Neural cell (in vitro differentiated cells): Measurements from ENCODE around the gene PRR36. TPM values are rescaled to one million over a fixed set of nuclear protein-coding genes. Genes with fewer than 3 reads are reported as not detected.

ENCODE experiments used
- H2AFZ ChIP-seq: fragments of 200-600, 300-800 bp; sonication (generic), shearing (Covaris generic); 2 replicates; pipeline ENCODE4 v1.6.0; 2014; ENCODE audit warnings: low read depth, mild to moderate bottlenecking, antibody characterized with exemption, low read length, moderate library complexity
- H3F3A ChIP-seq: fragments of 200-600 bp; shearing (Covaris generic); 2 replicates; pipeline ENCODE4 v1.6.1; 2016; ENCODE audit warnings: mild to moderate bottlenecking, moderate library complexity, mixed read lengths, antibody characterized with exemption, low read length; ENCODE audit not compliant: insufficient read depth, poor library complexity, severe bottlenecking
- H3K27ac ChIP-seq: fragments of 200-600, 300-800 bp; sonication (generic), shearing (Covaris generic); 2 replicates; pipeline ENCODE4 v1.5.1; 2014; ENCODE audit warnings: mild to moderate bottlenecking, low read length, moderate library complexity
- H3K27me3 ChIP-seq: fragments of 300-800, 200-600 bp; sonication (generic), shearing (Covaris generic); 2 replicates; pipeline ENCODE4 v1.6.0; 2014; ENCODE audit warnings: mild to moderate bottlenecking, low read depth, low read length, moderate library complexity; ENCODE audit not compliant: insufficient read depth
- H3K36me3 ChIP-seq: fragments of 300-800, 200-600 bp; sonication (generic), shearing (Covaris generic); 2 replicates; pipeline ENCODE4 v1.5.1; 2014; ENCODE audit warnings: mild to moderate bottlenecking, antibody characterized with exemption, low read length, moderate library complexity; ENCODE audit not compliant: insufficient read depth
- H3K4me2 ChIP-seq: fragments of 300-800, 200-600 bp; sonication (generic), shearing (Covaris generic); 2 replicates; pipeline ENCODE4 v1.6.0; 2014; ENCODE audit warnings: mild to moderate bottlenecking, low read length
- H3K4me3 ChIP-seq: fragments of 300-800, 200-600 bp; sonication (generic), shearing (Covaris generic); 2 replicates; pipeline ENCODE4 v1.5.1; 2014; ENCODE audit warnings: mild to moderate bottlenecking, low read length, moderate library complexity
- H3K79me2 ChIP-seq: fragments of 200-600 bp; shearing (Covaris generic); replicated peaks from 2 replicates; pipeline ENCODE4 v1.6.0; 2014; ENCODE audit warnings: mild to moderate bottlenecking, low read length, moderate library complexity; ENCODE audit not compliant: insufficient read depth
- H3K9ac ChIP-seq: fragments of 300-800, 200-600 bp; sonication (generic), shearing (Covaris generic); 2 replicates; pipeline ENCODE4 v1.6.1; 2016; ENCODE audit warnings: mild to moderate bottlenecking, low read length, mixed read lengths
- H3K9me2 ChIP-seq: fragments of 200-600 bp; shearing (Covaris generic); 2 replicates; pipeline ENCODE4 v1.6.1; 2016; ENCODE audit warnings: mild to moderate bottlenecking, low read length, mixed read lengths; ENCODE audit not compliant: insufficient read depth
- H3K9me3 ChIP-seq: fragments of 200-600, 300-800 bp; sonication (generic), shearing (Covaris generic); 2 replicates; pipeline ENCODE4 v1.6.1; 2016; ENCODE audit warnings: mild to moderate bottlenecking, mixed run types, low read length, moderate library complexity, mixed read lengths
- H4K20me1 ChIP-seq: fragments of 200-600 bp; shearing (Covaris generic); 2 replicates; pipeline ENCODE4 v1.6.1; 2016; ENCODE audit warnings: mild to moderate bottlenecking, mixed run types; ENCODE audit not compliant: insufficient read depth
- EP300 ChIP-seq: fragments of 450-650 bp; conservative IDR thresholded peaks from 2 replicates; pipeline ENCODE4 v1.6.1; 2014; ENCODE audit warnings: antibody characterized with exemption, mild to moderate bottlenecking, moderate library complexity; ENCODE audit not compliant: poor library complexity, severe bottlenecking
- EZH2 ChIP-seq: fragments of 200-600, 300-800 bp; shearing (Covaris generic), sonication (generic); IDR thresholded peaks from 2 replicates; pipeline ENCODE4 v1.6.1; 2014; ENCODE audit warnings: antibody characterized with exemption, low read length, borderline replicate concordance, mild to moderate bottlenecking; ENCODE audit not compliant: insufficient read depth, poor library complexity, severe bottlenecking
- MXI1 ChIP-seq: fragments of 450-650 bp; conservative IDR thresholded peaks from 2 replicates; pipeline ENCODE4 v1.6.1; 2014; ENCODE audit warnings: antibody characterized with exemption, mild to moderate bottlenecking; ENCODE audit not compliant: poor library complexity, severe bottlenecking
- POLR2AphosphoS5 ChIP-seq: IDR thresholded peaks from 2 replicates; pipeline ENCODE4 v1.6.1; 2012
- RAD21 ChIP-seq: fragments of 450-650 bp; conservative IDR thresholded peaks from 2 replicates; pipeline ENCODE4 v1.6.1; 2014; ENCODE audit warnings: antibody characterized with exemption, mild to moderate bottlenecking, moderate library complexity
- SMC3 ChIP-seq: fragments of 450-650 bp; conservative IDR thresholded peaks from 2 replicates; pipeline ENCODE4 v1.6.1; 2014; ENCODE audit warnings: antibody characterized with exemption, mild to moderate bottlenecking, moderate library complexity; ENCODE audit not compliant: poor library complexity
- TAF1 ChIP-seq: IDR thresholded peaks from 2 replicates; pipeline ENCODE4 v1.6.1; 2012; ENCODE audit warnings: low read depth
- polyA plus RNA-seq: library from polyadenylated mRNA; depleted of rRNA; stranded (reverse); fragments of >200 nt; gene quantifications from 2 replicates; pipeline ENCODE4 v1.2.3, GENCODE V29; 2014
- TF ChIP-seq, protein P1 (sequence below): IDR thresholded peaks from 2 replicates; pipeline ENCODE4 v1.6.1; 2012; ENCODE audit warnings: borderline replicate concordance
- TF ChIP-seq, protein P2 (sequence below): fragments of 450-650 bp; IDR thresholded peaks from 2 replicates; pipeline ENCODE4 v1.5.1; 2014; ENCODE audit warnings: antibody characterized with exemption, mild to moderate bottlenecking, moderate library complexity; ENCODE audit not compliant: poor library complexity, severe bottlenecking

The PRR36 gene
- polyA plus RNA-seq, 1 donor from 2014 or later: 2.5 TPM

DNA sequence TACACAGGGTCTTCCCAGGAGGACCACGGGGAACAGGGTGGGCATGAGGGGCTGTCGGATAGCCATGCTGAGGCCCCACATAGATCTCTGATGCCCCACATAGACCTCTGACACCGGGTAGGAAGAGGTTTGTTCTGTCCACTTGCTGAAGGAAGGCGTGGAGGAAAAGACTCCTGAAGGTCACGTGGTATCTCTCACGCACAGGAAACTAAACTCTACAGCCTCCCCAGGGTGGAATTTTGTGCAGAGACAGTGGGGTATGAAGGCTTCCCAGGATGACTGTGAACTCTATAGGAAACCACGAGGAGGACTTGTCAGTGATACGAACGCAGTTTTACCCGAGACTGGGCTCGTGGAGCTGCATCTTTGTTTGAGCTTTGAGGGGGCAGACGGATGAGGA is 41.4 kb downstream of the PRR36 start:
- no peak overlapping the region for H3K9ac ChIP-seq
- no peak overlapping the region for H2AFZ ChIP-seq
- H3K27me3 ChIP-seq: no peaks in the 10 kb centered on the region
- no peaks in the 10 kb centered on the region for H3K9me3 ChIP-seq
- no peaks in the 10 kb centered on the region for H3F3A ChIP-seq
- H3K27ac ChIP-seq: no peak overlapping the region
- H3K4me3 ChIP-seq: peak overlapping the region; percentile 74
- no peaks in the 10 kb centered on the region for H3K9me2 ChIP-seq
- H3K36me3 ChIP-seq: no peaks in the 10 kb centered on the region
- peaks cover 16% of the 10 kb centered on the region for H3K79me2 ChIP-seq
- no peaks in the 10 kb centered on the region for H4K20me1 ChIP-seq
- H3K4me2 ChIP-seq: no peak overlapping the region
- TF ChIP-seq SMC3 (no peak), MXI1 (no peak), RAD21 (no peak), EZH2 (no peak), POLR2AphosphoS5 (no peak), EP300 (no peak), TAF1 (no peak)
- TF ChIP-seq, protein P1, sequence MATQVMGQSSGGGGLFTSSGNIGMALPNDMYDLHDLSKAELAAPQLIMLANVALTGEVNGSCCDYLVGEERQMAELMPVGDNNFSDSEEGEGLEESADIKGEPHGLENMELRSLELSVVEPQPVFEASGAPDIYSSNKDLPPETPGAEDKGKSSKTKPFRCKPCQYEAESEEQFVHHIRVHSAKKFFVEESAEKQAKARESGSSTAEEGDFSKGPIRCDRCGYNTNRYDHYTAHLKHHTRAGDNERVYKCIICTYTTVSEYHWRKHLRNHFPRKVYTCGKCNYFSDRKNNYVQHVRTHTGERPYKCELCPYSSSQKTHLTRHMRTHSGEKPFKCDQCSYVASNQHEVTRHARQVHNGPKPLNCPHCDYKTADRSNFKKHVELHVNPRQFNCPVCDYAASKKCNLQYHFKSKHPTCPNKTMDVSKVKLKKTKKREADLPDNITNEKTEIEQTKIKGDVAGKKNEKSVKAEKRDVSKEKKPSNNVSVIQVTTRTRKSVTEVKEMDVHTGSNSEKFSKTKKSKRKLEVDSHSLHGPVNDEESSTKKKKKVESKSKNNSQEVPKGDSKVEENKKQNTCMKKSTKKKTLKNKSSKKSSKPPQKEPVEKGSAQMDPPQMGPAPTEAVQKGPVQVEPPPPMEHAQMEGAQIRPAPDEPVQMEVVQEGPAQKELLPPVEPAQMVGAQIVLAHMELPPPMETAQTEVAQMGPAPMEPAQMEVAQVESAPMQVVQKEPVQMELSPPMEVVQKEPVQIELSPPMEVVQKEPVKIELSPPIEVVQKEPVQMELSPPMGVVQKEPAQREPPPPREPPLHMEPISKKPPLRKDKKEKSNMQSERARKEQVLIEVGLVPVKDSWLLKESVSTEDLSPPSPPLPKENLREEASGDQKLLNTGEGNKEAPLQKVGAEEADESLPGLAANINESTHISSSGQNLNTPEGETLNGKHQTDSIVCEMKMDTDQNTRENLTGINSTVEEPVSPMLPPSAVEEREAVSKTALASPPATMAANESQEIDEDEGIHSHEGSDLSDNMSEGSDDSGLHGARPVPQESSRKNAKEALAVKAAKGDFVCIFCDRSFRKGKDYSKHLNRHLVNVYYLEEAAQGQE: no peak
- TF ChIP-seq, protein P2, sequence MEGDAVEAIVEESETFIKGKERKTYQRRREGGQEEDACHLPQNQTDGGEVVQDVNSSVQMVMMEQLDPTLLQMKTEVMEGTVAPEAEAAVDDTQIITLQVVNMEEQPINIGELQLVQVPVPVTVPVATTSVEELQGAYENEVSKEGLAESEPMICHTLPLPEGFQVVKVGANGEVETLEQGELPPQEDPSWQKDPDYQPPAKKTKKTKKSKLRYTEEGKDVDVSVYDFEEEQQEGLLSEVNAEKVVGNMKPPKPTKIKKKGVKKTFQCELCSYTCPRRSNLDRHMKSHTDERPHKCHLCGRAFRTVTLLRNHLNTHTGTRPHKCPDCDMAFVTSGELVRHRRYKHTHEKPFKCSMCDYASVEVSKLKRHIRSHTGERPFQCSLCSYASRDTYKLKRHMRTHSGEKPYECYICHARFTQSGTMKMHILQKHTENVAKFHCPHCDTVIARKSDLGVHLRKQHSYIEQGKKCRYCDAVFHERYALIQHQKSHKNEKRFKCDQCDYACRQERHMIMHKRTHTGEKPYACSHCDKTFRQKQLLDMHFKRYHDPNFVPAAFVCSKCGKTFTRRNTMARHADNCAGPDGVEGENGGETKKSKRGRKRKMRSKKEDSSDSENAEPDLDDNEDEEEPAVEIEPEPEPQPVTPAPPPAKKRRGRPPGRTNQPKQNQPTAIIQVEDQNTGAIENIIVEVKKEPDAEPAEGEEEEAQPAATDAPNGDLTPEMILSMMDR: no peak

- Histone ChIP-seq H3K36me3 (no peaks in the 10 kb centered on the region), H3F3A (no peaks in the 10 kb centered on the region), H3K4me3 (peak overlapping the region; percentile 74), H2AFZ (no peak overlapping the region), H3K27me3 (no peaks in the 10 kb centered on the region), H4K20me1 (no peaks in the 10 kb centered on the region), H3K4me2 (peak overlapping the region; percentile 55), H3K79me2 (peaks cover 16% of the 10 kb centered on the region), H3K9me2 (no peaks in the 10 kb centered on the region), H3K9ac (peak overlapping the region; percentile 85), H3K9me3 (no peaks in the 10 kb centered on the region), H3K27ac (no peak overlapping the region)
- TF ChIP-seq, protein P1: no peak
- TF ChIP-seq MXI1 (no peak), TAF1 (no peak), POLR2AphosphoS5 (no peak), RAD21 (no peak), EP300 (no peak), EZH2 (no peak), SMC3 (no peak)
- TF ChIP-seq, protein P2: no peak
These were observed 42.2 kb downstream of the PRR36 start for GRCh38 chr19:7832009-7832408.
